Peyer's patch (tissue), 4 donors: Measurements from ENCODE around the gene LRP6. TPM values are rescaled to one million over a fixed set of nuclear protein-coding genes. Genes with fewer than 3 reads are reported as not detected.

Source experiments
- DNase-seq, 3 donors: peaks; one replicate each; pipeline ENCODE4 v3.0.0-alpha.2; 2017 to 2019
- H3K27ac ChIP-seq, 4 donors: fragments of 200-600 bp; sonication (generic); one replicate each; pipeline ENCODE4 v1.5.1; 2016 to 2019
- H3K27me3 ChIP-seq, 2 donors: fragments of 200-600 bp; sonication (generic); one replicate each; pipeline ENCODE4 v1.5.1; 2019
- H3K36me3 ChIP-seq, 3 donors: fragments of 200-600 bp; sonication (generic); one replicate each; pipeline ENCODE4 v1.5.1; 2016 to 2019
- H3K4me1 ChIP-seq, 4 donors: fragments of 200-600 bp; sonication (generic); one replicate each; pipeline ENCODE4 v1.5.1; 2016 to 2019
- H3K4me3 ChIP-seq, 4 donors: fragments of 200-600 bp; sonication (generic); 1 replicate in 3 of 4; 2 replicates in 1 of 4; pipeline ENCODE4 v1.5.1; 2016 to 2019; ENCODE audit warnings: mild to moderate bottlenecking in 1 of 4
- H3K9me3 ChIP-seq, 4 donors: fragments of 200-600 bp; sonication (generic); one replicate each; pipeline ENCODE4 v1.5.1; 2016 to 2019; ENCODE audit warnings: mild to moderate bottlenecking in 1 of 4
- POLR2A ChIP-seq, 2 donors: fragments of 450-650 bp; IDR thresholded peaks; one replicate each; pipeline ENCODE4 v1.5.1; 2017; ENCODE audit warnings: antibody characterized with exemption in 2 of 2, mild to moderate bottlenecking in 2 of 2, moderate library complexity in 2 of 2
- total RNA-seq, 4 donors: library from RNA; depleted of rRNA; stranded (reverse); fragments of >200 nt; gene quantifications; one replicate each; pipeline ENCODE4 v1.1.0, GENCODE V29; 2016
- TF ChIP-seq, protein P1 (sequence below), 6 experiments: fragments of 450-650 bp in 4 of 6; fragments of 200-600 bp in 2 of 6; sonication (generic) in 1 of 6; IDR thresholded peaks; one replicate each; pipeline ENCODE4 v1.5.1; 2017 to 2019; ENCODE audit warnings: antibody characterized with exemption in 6 of 6, mild to moderate bottlenecking in 3 of 6, moderate library complexity in 1 of 6

LRP6 gene
- total RNA-seq, 4 donors from 2014 or later = 27.3 to 78.4 (median 56.2) TPM

DNA sequence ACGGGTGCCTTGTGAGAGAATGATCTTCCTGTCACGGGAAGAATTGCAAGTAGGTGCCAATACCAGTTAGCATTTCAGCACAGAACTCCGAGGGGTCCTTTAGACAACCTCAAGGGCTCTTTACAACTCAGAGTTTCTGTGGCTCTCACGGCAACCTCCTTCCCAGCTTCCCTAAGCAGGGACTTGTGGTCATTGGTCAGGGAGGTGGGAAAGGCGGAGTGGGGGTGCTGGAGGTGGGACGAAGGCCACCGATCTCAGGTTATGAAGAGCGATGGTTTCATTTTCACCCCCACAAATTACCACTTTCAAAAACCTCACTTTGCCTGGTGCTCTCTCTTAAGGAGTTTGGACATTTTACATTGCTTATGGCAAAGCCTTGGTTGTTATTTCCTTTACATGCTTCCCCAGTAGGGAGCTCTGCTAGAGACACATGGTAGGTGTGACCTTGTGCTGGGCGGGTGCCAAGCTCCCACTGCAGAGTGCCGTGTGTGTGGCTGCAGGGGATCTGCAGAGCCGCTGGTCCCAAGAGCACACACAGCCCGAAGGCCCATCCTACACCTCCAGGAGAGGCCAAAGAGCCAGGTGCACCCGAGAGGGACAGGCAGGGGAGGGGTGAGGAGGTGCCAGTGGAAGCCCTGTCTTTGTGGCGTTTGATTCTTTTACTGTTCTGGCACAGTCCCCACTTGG is 174.7 kb downstream of the LRP6 start:
- H3K36me3 ChIP-seq = peaks cover 0 to 25% (median 0%) of the 10 kb centered on the region in 3 donors

DNA sequence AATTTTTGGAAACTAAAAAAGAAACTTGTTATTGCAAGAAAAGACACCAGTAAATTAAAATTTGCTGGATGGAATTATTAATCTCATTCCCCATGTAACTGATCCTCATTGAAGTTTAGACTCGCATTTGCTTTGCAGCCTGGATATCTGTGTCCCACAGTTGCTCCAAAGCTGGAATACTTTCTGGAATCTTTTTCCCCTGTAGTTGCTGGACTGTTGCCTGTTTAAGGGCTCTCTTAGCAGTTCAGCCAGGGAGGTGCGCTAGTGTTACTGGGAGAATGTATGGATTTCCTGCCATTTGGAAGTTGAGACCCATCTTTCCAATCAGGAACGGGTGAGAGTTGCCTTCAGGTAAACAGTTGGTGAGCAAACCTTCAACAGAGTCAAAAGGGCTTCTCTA is 175.8 kb downstream of the LRP6 start:
- Histone ChIP-seq H3K4me1 (no peaks in the 10 kb centered on the region), H3K27me3 (no peaks in the 10 kb centered on the region), H3K27ac (no peak overlapping the region), H3K9me3 (no peaks in the 10 kb centered on the region), H3K4me3 (no peak overlapping the region), H3K36me3 (peaks cover 0 to 19% (median 0%) of the 10 kb centered on the region in 3 donors)
- TF ChIP-seq, protein P1, sequence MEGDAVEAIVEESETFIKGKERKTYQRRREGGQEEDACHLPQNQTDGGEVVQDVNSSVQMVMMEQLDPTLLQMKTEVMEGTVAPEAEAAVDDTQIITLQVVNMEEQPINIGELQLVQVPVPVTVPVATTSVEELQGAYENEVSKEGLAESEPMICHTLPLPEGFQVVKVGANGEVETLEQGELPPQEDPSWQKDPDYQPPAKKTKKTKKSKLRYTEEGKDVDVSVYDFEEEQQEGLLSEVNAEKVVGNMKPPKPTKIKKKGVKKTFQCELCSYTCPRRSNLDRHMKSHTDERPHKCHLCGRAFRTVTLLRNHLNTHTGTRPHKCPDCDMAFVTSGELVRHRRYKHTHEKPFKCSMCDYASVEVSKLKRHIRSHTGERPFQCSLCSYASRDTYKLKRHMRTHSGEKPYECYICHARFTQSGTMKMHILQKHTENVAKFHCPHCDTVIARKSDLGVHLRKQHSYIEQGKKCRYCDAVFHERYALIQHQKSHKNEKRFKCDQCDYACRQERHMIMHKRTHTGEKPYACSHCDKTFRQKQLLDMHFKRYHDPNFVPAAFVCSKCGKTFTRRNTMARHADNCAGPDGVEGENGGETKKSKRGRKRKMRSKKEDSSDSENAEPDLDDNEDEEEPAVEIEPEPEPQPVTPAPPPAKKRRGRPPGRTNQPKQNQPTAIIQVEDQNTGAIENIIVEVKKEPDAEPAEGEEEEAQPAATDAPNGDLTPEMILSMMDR (IDR thresholded peaks at IDR 0.05) = no peak
- DNase-seq = no peak

More for the DNA sequence above, 174.7 kb downstream of the LRP6 start:
- no peak for DNase-seq
- H3K4me3 ChIP-seq = no peak overlapping the region
- H3K27me3 ChIP-seq = no peaks in the 10 kb centered on the region
- no peak overlapping the region for H3K27ac ChIP-seq
- H3K4me1 ChIP-seq = no peaks in the 10 kb centered on the region
- TF ChIP-seq, protein P1 (IDR thresholded peaks at IDR 0.05) = no peak
- no peak for TF ChIP-seq POLR2A (IDR thresholded peaks at IDR 0.05)
- H3K9me3 ChIP-seq = no peaks in the 10 kb centered on the region

DNA sequence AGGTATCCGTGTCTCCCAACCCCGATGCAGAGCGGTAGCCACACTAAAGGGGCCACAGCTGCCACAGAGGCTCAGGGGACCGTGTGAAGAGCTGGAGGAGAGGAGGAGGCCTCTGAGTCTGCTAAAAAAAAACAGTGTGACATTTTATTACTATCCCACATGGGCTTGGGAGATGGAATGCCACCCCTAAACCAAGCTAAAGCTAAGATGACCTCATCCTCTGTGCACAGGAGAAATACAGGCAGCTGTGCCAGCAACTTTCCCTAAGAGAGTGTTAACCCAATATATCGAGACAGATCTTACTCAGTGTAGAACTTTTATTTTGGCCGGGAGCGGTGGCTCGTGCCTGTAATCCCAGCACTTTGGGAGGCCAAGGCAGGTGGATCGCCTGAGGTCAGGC is 178.1 kb downstream of the LRP6 start:
- Histone ChIP-seq H3K4me1 (no peaks in the 10 kb centered on the region), H3K27me3 (no peaks in the 10 kb centered on the region), H3K27ac (no peak overlapping the region), H3K4me3 (no peak overlapping the region), H3K36me3 (peaks cover 0 to 9% (median 0%) of the 10 kb centered on the region in 3 donors), H3K9me3 (no peaks in the 10 kb centered on the region)
- DNase-seq = no peak
- TF ChIP-seq, protein P1 (IDR thresholded peaks at IDR 0.05) = no peak
- no peak for TF ChIP-seq POLR2A (IDR thresholded peaks at IDR 0.05)

DNA sequence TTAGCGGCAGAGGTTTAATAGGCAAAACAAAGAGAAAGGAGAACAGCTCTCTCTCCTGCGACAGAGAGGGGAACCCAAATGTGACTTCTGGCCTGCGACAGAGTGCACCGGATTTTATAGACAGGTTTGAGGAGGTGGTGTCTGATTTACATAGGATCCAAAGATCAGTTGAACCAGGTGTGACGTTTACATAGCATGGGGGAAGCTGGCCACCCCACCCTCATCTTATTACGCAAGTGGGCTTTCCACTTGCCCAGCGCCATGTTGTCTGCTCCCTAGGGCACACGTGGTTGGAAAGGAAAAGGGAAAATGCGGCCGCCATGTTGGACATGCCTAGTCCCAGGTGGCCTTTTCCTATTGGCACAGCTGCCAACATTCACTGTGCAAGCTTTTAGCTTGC is 178.7 kb downstream of the LRP6 start:
- Histone ChIP-seq H3K27me3 (no peaks in the 10 kb centered on the region), H3K4me3 (no peak overlapping the region), H3K36me3 (peaks cover 0 to 9% (median 0%) of the 10 kb centered on the region in 3 donors), H3K4me1 (no peaks in the 10 kb centered on the region), H3K9me3 (no peaks in the 10 kb centered on the region), H3K27ac (no peak overlapping the region)
- DNase-seq = no peak
- TF ChIP-seq, protein P1 (IDR thresholded peaks at IDR 0.05) = no peak
- no peak for TF ChIP-seq POLR2A (IDR thresholded peaks at IDR 0.05)

DNA sequence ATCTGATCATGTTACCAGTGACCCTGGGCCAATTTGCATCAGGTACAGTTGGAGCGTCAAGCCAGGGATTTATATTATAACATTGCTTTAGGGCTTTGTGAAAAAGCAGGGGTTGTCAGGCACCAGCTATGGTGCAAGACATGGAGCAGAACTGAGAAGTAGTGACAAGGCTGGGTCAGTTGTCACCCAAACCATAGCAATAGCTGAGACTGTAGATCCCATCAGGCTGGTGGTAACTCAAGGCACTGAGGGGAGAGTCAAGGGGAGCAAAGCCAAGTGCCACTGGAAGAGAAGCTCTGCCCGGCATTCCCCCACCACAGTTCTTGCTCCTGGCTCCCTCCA is 179.2 kb downstream of the LRP6 start:
- no peak for TF ChIP-seq POLR2A (IDR thresholded peaks at IDR 0.05)
- TF ChIP-seq, protein P1 (IDR thresholded peaks at IDR 0.05) = no peak
- no peak for DNase-seq
- H3K27me3 ChIP-seq = no peaks in the 10 kb centered on the region
- H3K4me1 ChIP-seq = no peaks in the 10 kb centered on the region
- H3K36me3 ChIP-seq = peaks cover 0 to 9% (median 0%) of the 10 kb centered on the region in 3 donors
- H3K4me3 ChIP-seq = no peak overlapping the region
- no peaks in the 10 kb centered on the region for H3K9me3 ChIP-seq
- H3K27ac ChIP-seq = no peak overlapping the region
